ENCODE measurements around the gene SHB. TPM values are rescaled to one million over a fixed set of nuclear protein-coding genes. Genes with fewer than 3 reads are reported as not detected.

SHB gene
- total RNA-seq, 1 experiment from 2014 or later: 28.7 TPM

- ATAC-seq (no peak), DNase-seq (ENCODE audit: low read depth, low spot score) (no peak)
- no TSS peak for BruUV-seq (replicated peaks)
- no peak overlapping the region for H3K4me3 ChIP-seq (replicated peaks in 1 of 2; ENCODE audit: low read depth in 1 of 2, low read length in 2 of 2)
- H3K36me3 ChIP-seq (ENCODE audit: control insufficient read depth in 1 of 2, insufficient read depth in 2 of 2, low read length in 2 of 2): no peaks in the 10 kb centered on the region
- no peaks in the 10 kb centered on the region for H4K20me1 ChIP-seq (ENCODE audit: insufficient read depth)
- intact Hi-C loops (cut with micrococcal nuclease): no loop called here
- POLR2A ChIA-PET: no interaction called here
- CTCF ChIA-PET: no interaction called here
- H2AFZ ChIP-seq (ENCODE audit: low read depth, low read length, poor library complexity, severe bottlenecking): no peak overlapping the region
- no peaks in the 10 kb centered on the region for H3K9me2 ChIP-seq (ENCODE audit: insufficient read depth)
- no peaks in the 10 kb centered on the region; a peak in 1 of 4 replicates for H3K4me1 ChIP-seq (ENCODE audit: control insufficient read depth in 1 of 2, insufficient read depth in 2 of 2, low read length in 2 of 2)
- H3K27ac ChIP-seq (ENCODE audit: low read depth, low read length): no peak overlapping the region
- RAD21 ChIA-PET (ENCODE audit: low non-redundant PET in 1 of 2, low total read pairs in 2 of 2, uncharacterized antibody in 2 of 2, unreplicated experiment in 2 of 2): no interaction called here
- no peaks in the 10 kb centered on the region for H3K79me2 ChIP-seq (ENCODE audit: insufficient read depth, low read length)
- H3K27me3 ChIP-seq (ENCODE audit: insufficient read depth, low read length): no peaks in the 10 kb centered on the region
- H3K9me3 ChIP-seq (ENCODE audit: control insufficient read depth in 1 of 2, insufficient read depth in 1 of 2, low read depth in 1 of 2, low read length in 2 of 2): no peaks in the 10 kb centered on the region
- no peak overlapping the region for H3K4me2 ChIP-seq (ENCODE audit: low read length)
- TF ChIP-seq SRF (IDR thresholded peaks at IDR 0.05; ENCODE audit: low read depth) (no peak), POLR2A (IDR thresholded peaks at IDR 0.05; ENCODE audit: borderline replicate concordance, extremely low read depth, insufficient read depth, insufficient read length) (no peak), SP1 (IDR thresholded peaks at IDR 0.05; ENCODE audit: low read depth) (no peak), CBX3 (IDR thresholded peaks at IDR 0.05; ENCODE audit: low read depth) (no peak), POLR2AphosphoS5 (IDR thresholded peaks at IDR 0.05; ENCODE audit: low read depth, low read length) (no peak), TCF7L2 (IDR thresholded peaks at IDR 0.05; ENCODE audit: borderline replicate concordance, extremely low read depth, insufficient read depth, insufficient read length) (no peak), ELF1 (IDR thresholded peaks at IDR 0.05; ENCODE audit: borderline replicate concordance, low read depth) (no peak)
- no peak overlapping the region for H3K9ac ChIP-seq (ENCODE audit: low read length)
These were observed 21.1 kb upstream of the SHB start for GRCh38 chr9:38090170-38090569.

- no peaks in the 10 kb centered on the region; a peak in 1 of 4 replicates for H3K4me1 ChIP-seq (ENCODE audit: control insufficient read depth in 1 of 2, insufficient read depth in 2 of 2, low read length in 2 of 2)
- no peaks in the 10 kb centered on the region for H3K9me2 ChIP-seq (ENCODE audit: insufficient read depth)
- no peaks in the 10 kb centered on the region for H3K27me3 ChIP-seq (ENCODE audit: insufficient read depth, low read length)
- no peak overlapping the region for H2AFZ ChIP-seq (ENCODE audit: low read depth, low read length, poor library complexity, severe bottlenecking)
- intact Hi-C loops (cut with micrococcal nuclease): loop anchor here (2.0 to 5.0 kb wide), 3 partner anchors 73 to 177 kb away; no protein-coding TSS in a partner anchor
- no TSS peak for BruUV-seq (replicated peaks)
- ATAC-seq (no peak), DNase-seq (ENCODE audit: low read depth, low spot score) (no peak)
- H3K4me2 ChIP-seq (ENCODE audit: low read length): no peak overlapping the region
- no peaks in the 10 kb centered on the region for H3K79me2 ChIP-seq (ENCODE audit: insufficient read depth, low read length)
- no peaks in the 10 kb centered on the region for H3K36me3 ChIP-seq (ENCODE audit: control insufficient read depth in 1 of 2, insufficient read depth in 2 of 2, low read length in 2 of 2)
- POLR2A ChIA-PET: no interaction called here
- no peak overlapping the region for H3K27ac ChIP-seq (ENCODE audit: low read depth, low read length)
- CTCF ChIA-PET: interaction anchor here (1.3 to 2.8 kb wide), 3 partner anchors 11 to 175 kb away, joined by 5 to 27 read pairs (median 18); no protein-coding TSS in a partner anchor
- no peaks in the 10 kb centered on the region for H3K9me3 ChIP-seq (ENCODE audit: control insufficient read depth in 1 of 2, insufficient read depth in 1 of 2, low read depth in 1 of 2, low read length in 2 of 2)
- H4K20me1 ChIP-seq (ENCODE audit: insufficient read depth): no peaks in the 10 kb centered on the region
- RAD21 ChIA-PET (ENCODE audit: low non-redundant PET in 1 of 2, low total read pairs in 2 of 2, uncharacterized antibody in 2 of 2, unreplicated experiment in 2 of 2): no interaction called here
- TF ChIP-seq SIN3A (IDR thresholded peaks at IDR 0.05; ENCODE audit: low read depth): no peak
- no peak for TF ChIP-seq FOSL1 (IDR thresholded peaks at IDR 0.05; ENCODE audit: low read depth)
- no peak for TF ChIP-seq ELF1 (IDR thresholded peaks at IDR 0.05; ENCODE audit: borderline replicate concordance, low read depth)
- no peak for TF ChIP-seq REST (IDR thresholded peaks at IDR 0.05; ENCODE audit: low read depth)
- no peak for TF ChIP-seq TCF7L2 (IDR thresholded peaks at IDR 0.05; ENCODE audit: borderline replicate concordance, extremely low read depth, insufficient read depth, insufficient read length)
- no peak for TF ChIP-seq MAX (IDR thresholded peaks at IDR 0.05)
- TF ChIP-seq SRF (IDR thresholded peaks at IDR 0.05; ENCODE audit: low read depth): no peak
- no peak for TF ChIP-seq CEBPB (IDR thresholded peaks at IDR 0.05; ENCODE audit: low read depth)
- TF ChIP-seq RAD21 (IDR thresholded peaks at IDR 0.05; ENCODE audit: low read depth): no peak
- no peak for TF ChIP-seq JUND (IDR thresholded peaks at IDR 0.05)
- no peak for TF ChIP-seq POLR2AphosphoS5 (IDR thresholded peaks at IDR 0.05; ENCODE audit: low read depth, low read length)
- no peak for TF ChIP-seq CBX3 (IDR thresholded peaks at IDR 0.05; ENCODE audit: low read depth)
- no peak for TF ChIP-seq EZH2 (IDR thresholded peaks at IDR 0.05)
- TF ChIP-seq YY1 (IDR thresholded peaks at IDR 0.05; ENCODE audit: extremely low read depth, insufficient replicate concordance, low read depth, low read length): no peak
- TF ChIP-seq ATF3 (IDR thresholded peaks at IDR 0.05): no peak
- no peak overlapping the region for H3K4me3 ChIP-seq (replicated peaks in 1 of 2; ENCODE audit: low read depth in 1 of 2, low read length in 2 of 2)
- H3K9ac ChIP-seq (ENCODE audit: low read length): no peak overlapping the region
These were observed 20.5 kb upstream of the SHB start for GRCh38 chr9:38089387-38090165.
